Measurements from ENCODE around the gene THAP8. TPM values are rescaled to one million over a fixed set of nuclear protein-coding genes. Genes with fewer than 3 reads are reported as not detected.

The THAP8 gene, protein sequence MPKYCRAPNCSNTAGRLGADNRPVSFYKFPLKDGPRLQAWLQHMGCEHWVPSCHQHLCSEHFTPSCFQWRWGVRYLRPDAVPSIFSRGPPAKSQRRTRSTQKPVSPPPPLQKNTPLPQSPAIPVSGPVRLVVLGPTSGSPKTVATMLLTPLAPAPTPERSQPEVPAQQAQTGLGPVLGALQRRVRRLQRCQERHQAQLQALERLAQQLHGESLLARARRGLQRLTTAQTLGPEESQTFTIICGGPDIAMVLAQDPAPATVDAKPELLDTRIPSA
- total RNA-seq: 1 to 10 TPM; 1.1 to 1.3 TPM

DNA sequence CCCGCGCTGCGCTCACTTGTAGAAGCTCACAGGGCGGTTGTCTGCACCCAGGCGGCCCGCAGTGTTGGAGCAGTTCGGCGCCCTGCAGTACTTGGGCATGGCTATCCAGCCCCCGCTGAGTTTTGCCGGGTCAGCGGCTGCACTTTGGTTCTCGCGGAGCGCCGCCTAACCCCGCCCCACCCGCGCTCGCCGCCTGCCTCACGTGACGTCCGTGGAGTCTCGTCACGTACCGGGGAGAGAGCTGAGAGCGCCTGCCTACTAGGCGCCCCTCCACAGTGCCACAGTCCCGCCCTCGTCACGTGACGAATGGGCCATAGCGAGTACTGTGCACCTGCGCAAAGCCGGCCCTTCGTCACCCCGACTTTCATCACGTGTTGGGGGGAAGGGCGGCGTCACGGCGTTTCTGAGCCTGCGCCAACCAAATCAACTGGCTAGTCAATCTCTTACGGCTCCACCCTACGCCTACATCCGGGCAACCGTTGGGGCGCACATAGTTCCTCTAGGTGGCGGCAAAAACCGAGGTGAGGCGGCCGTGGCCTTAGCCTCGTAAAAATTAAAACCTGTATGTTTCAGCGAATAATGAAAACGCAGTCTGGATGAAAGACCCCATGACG is at the start of gene THAP8:
Gene THAP8 (minus strand): TSS at position 167 of the 614 bp plus-strand sequence. CDS start 68 bp downstream, at position 99.
- peak; percentile 90 to 91 for ATAC-seq (replicated peaks in 1 of 2)
- H3K36me3 Mint-ChIP-seq (ENCODE audit: insufficient read depth in 2 of 2): peaks cover 1 to 7% of the 10 kb centered on the region in 2 donors
- H3K4me1 Mint-ChIP-seq (ENCODE audit: low read depth): peaks cover 35% of the 10 kb centered on the region
- peak within 1 kb of the TSS; percentile 92 to 94 for H3K4me3 Mint-ChIP-seq
- DNase-seq: peak; percentile 99 to 100
- H3K27ac Mint-ChIP-seq: peak within 1 kb of the TSS; percentile 96
- H3K27me3 Mint-ChIP-seq (ENCODE audit: low read depth): no peaks in the 10 kb centered on the region
- no peaks in the 10 kb centered on the region for H3K9me3 Mint-ChIP-seq

GRCh38 chr19:36103040-36103626 is 49.0 kb upstream of the THAP8 start:
- DNase-seq (no peak), ATAC-seq (replicated peaks in 1 of 2) (no peak)
- Mint-ChIP-seq H3K4me1 (ENCODE audit: low read depth) (no peaks in the 10 kb centered on the region), H3K27me3 (ENCODE audit: low read depth) (no peaks in the 10 kb centered on the region), H3K4me3 (no peak overlapping the region), H3K9me3 (no peaks in the 10 kb centered on the region), H3K36me3 (ENCODE audit: insufficient read depth in 2 of 2) (peaks cover 0 to 2% of the 10 kb centered on the region in 2 donors), H3K27ac (no peak overlapping the region)

- Mint-ChIP-seq H3K36me3 (ENCODE audit: insufficient read depth in 2 of 2) (peaks cover 3 to 7% of the 10 kb centered on the region in 2 donors), H3K4me3 (no peak overlapping the region), H3K9me3 (no peaks in the 10 kb centered on the region), H3K4me1 (ENCODE audit: low read depth) (no peaks in the 10 kb centered on the region), H3K27me3 (ENCODE audit: low read depth) (no peaks in the 10 kb centered on the region), H3K27ac (no peak overlapping the region)
- ATAC-seq (replicated peaks in 1 of 2) (no peak), DNase-seq (no peak)
Observed at GRCh38 chr19:36101550-36102327, 47.7 kb upstream of the THAP8 start.

DNA sequence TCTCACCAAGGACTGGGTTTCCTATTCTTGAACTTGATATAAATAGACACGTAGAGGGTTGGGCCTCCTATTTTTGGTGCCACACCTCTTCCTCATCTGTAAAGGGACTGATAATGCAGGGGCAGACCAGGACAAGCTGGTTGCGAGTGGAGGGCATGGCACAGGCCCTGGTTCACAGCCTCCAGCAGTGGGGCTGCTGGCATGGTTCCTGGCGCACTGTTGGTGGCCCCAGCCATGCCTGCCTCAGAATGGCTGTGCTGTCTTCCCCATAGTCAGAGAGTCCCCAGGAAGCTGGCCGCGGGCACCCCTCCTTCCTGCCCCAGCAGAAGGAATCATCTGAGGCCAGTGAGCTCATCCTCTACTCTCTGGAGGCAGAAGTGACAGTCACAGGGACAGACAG is 46.4 kb upstream of the THAP8 start:
- no peaks in the 10 kb centered on the region for H3K27me3 Mint-ChIP-seq (ENCODE audit: low read depth)
- H3K9me3 Mint-ChIP-seq: no peaks in the 10 kb centered on the region
- no peak for ATAC-seq (replicated peaks in 1 of 2)
- no peak overlapping the region for H3K27ac Mint-ChIP-seq
- H3K36me3 Mint-ChIP-seq (ENCODE audit: insufficient read depth in 2 of 2): peaks cover 3 to 8% of the 10 kb centered on the region in 2 donors
- H3K4me1 Mint-ChIP-seq (ENCODE audit: low read depth): no peaks in the 10 kb centered on the region
- H3K4me3 Mint-ChIP-seq: no peak overlapping the region
- DNase-seq: no peak

GRCh38 chr19:36099166-36099785 is 45.2 kb upstream of the THAP8 start:
- ATAC-seq (replicated peaks in 1 of 2) (no peak), DNase-seq (no peak)
- Mint-ChIP-seq H3K27me3 (ENCODE audit: low read depth) (no peaks in the 10 kb centered on the region), H3K36me3 (ENCODE audit: insufficient read depth in 2 of 2) (peaks cover 5 to 8% of the 10 kb centered on the region in 2 donors), H3K4me1 (ENCODE audit: low read depth) (no peaks in the 10 kb centered on the region), H3K9me3 (no peaks in the 10 kb centered on the region), H3K27ac (no peak overlapping the region), H3K4me3 (no peak overlapping the region)

DNA sequence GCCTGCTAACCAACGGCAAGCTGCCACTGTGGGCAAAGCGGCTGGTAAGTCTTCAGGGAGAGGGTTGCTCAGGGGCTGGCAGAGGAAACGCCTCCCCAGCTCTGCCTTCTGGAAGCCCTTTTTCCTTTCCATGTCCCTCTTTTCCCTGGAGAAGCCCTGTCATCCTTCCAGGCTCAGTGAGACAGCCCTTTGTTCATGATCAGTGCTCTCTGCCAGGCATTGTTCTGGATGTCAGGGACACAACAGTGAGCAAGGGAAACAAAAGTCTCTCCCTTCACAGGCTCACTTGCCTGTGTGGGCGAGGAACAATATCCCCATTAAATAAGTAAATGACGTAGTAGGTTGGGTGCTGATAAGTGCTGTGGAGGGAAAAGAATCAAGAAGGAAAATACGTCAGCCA is 43.0 kb upstream of the THAP8 start:
- Mint-ChIP-seq H3K4me1 (ENCODE audit: low read depth) (peaks cover 17% of the 10 kb centered on the region), H3K4me3 (no peak overlapping the region), H3K27me3 (ENCODE audit: low read depth) (no peaks in the 10 kb centered on the region), H3K9me3 (no peaks in the 10 kb centered on the region), H3K27ac (no peak overlapping the region), H3K36me3 (ENCODE audit: insufficient read depth in 2 of 2) (peaks cover 12 to 17% of the 10 kb centered on the region in 2 donors)
- ATAC-seq (replicated peaks in 1 of 2) (no peak), DNase-seq (no peak)

GRCh38 chr19:36093687-36094086 is 39.6 kb upstream of the THAP8 start:
- H3K27me3 Mint-ChIP-seq (ENCODE audit: low read depth): no peaks in the 10 kb centered on the region
- no peak for DNase-seq
- peak overlapping the region in 1 of 2 donors; percentile 21 for H3K4me3 Mint-ChIP-seq
- peaks cover 12 to 17% of the 10 kb centered on the region in 2 donors for H3K36me3 Mint-ChIP-seq (ENCODE audit: insufficient read depth in 2 of 2)
- peak in 1 of 2 donors; percentile 33 for ATAC-seq (replicated peaks in 1 of 2)
- H3K4me1 Mint-ChIP-seq (ENCODE audit: low read depth): peaks cover 17% of the 10 kb centered on the region
- H3K9me3 Mint-ChIP-seq: no peaks in the 10 kb centered on the region
- H3K27ac Mint-ChIP-seq: peak overlapping the region; percentile 18

DNA sequence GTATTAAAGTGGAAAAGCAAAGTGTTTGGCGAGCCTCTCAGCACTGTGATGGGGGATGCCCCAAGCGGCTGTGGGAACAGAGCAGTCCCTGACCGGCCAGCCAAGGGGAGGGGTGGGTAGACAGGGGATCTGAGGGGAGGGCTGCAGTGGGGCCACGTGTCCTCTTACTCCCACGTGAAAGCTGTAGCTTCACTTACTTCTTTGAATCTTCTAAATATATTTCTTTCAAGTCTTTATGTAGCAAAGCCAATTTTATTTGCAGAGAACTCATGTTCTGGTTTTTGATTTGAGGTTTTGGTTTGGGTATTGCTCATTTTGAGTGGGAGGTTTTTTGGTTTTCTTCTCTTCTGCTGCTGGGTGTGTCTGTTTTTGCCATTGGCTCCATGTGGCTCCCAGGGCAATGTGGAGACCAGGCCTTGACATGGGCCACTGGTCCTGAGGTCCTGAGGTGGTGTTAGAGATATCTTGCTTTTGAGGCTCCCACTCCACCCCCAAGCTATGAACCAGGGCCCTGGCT is 39.1 kb upstream of the THAP8 start:
- ATAC-seq (replicated peaks in 1 of 2) (peak; percentile 79 to 87), DNase-seq (peak; percentile 26 to 30)
- H3K27me3 Mint-ChIP-seq (ENCODE audit: low read depth): no peaks in the 10 kb centered on the region
- H3K4me1 Mint-ChIP-seq (ENCODE audit: low read depth): peaks cover 17% of the 10 kb centered on the region
- H3K9me3 Mint-ChIP-seq: no peaks in the 10 kb centered on the region
- H3K4me3 Mint-ChIP-seq: peak overlapping the region; percentile 52 to 69
- peak overlapping the region; percentile 18 for H3K27ac Mint-ChIP-seq
- peaks cover 12 to 15% of the 10 kb centered on the region in 2 donors for H3K36me3 Mint-ChIP-seq (ENCODE audit: insufficient read depth in 2 of 2)

DNA sequence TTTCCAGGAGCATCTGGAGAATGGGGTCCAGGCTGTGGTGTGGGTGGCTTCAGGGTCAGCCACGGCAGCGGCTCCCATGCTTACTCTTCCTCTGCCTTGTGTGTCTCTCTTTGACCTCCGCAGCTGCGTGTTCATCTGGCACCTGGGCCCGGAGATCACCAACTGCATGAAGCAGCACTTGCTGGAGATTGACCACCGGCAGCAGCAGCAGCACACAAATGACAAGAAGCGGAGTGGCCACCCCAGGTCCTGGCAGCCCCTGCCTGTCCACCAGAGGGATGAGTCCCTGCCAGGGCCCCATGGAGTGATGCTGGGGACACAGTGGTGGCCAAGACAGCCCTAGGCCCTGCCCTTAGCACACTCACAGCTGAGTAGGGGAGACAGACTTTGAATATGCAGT is 38.5 kb upstream of the THAP8 start:
- Mint-ChIP-seq H3K9me3 (no peaks in the 10 kb centered on the region), H3K4me3 (peak overlapping the region; percentile 52 to 69), H3K4me1 (ENCODE audit: low read depth) (peaks cover 17% of the 10 kb centered on the region), H3K36me3 (ENCODE audit: insufficient read depth in 2 of 2) (peaks cover 12 to 15% of the 10 kb centered on the region in 2 donors), H3K27me3 (ENCODE audit: low read depth) (no peaks in the 10 kb centered on the region), H3K27ac (peak overlapping the region; percentile 63)
- ATAC-seq (replicated peaks in 1 of 2) (peak; percentile 2 to 8), DNase-seq (no peak)

- H3K4me1 Mint-ChIP-seq (ENCODE audit: low read depth): peaks cover 17% of the 10 kb centered on the region
- no peaks in the 10 kb centered on the region for H3K9me3 Mint-ChIP-seq
- H3K36me3 Mint-ChIP-seq (ENCODE audit: insufficient read depth in 2 of 2): peaks cover 9% of the 10 kb centered on the region in 2 donors
- H3K27ac Mint-ChIP-seq: no peak overlapping the region
- no peak for DNase-seq
- H3K27me3 Mint-ChIP-seq (ENCODE audit: low read depth): no peaks in the 10 kb centered on the region
- H3K4me3 Mint-ChIP-seq: no peak overlapping the region
- no peak for ATAC-seq (replicated peaks in 1 of 2)
Observed at GRCh38 chr19:36090910-36091695, 37.0 kb upstream of the THAP8 start.

DNA sequence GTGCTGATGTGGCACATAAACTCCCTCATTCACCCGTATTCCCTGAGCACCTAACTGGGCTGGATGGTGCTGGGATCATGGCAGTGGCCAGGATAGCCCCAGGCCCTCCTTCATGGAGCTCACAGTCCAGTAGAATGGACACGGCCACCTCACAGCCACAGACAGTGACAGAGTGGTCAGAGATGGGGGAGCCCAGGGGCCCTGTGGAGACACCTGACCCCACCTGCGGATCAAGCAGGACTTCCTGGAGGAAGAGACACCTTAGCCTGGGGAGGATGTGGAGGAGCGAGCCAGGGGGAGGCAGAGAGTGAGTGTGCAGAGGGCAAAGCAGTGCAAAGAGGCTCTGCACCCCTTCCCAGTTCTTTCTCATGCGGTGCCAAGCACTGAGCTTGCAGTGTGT is 35.8 kb upstream of the THAP8 start:
- H3K4me1 Mint-ChIP-seq (ENCODE audit: low read depth): peaks cover 17% of the 10 kb centered on the region
- H3K36me3 Mint-ChIP-seq (ENCODE audit: insufficient read depth in 2 of 2): peaks cover 8 to 11% of the 10 kb centered on the region in 2 donors
- no peak for ATAC-seq (replicated peaks in 1 of 2)
- H3K27me3 Mint-ChIP-seq (ENCODE audit: low read depth): no peaks in the 10 kb centered on the region
- no peaks in the 10 kb centered on the region for H3K9me3 Mint-ChIP-seq
- no peak overlapping the region for H3K4me3 Mint-ChIP-seq
- DNase-seq: no peak
- no peak overlapping the region for H3K27ac Mint-ChIP-seq

- Mint-ChIP-seq H3K4me3 (no peak overlapping the region), H3K9me3 (no peaks in the 10 kb centered on the region), H3K36me3 (ENCODE audit: insufficient read depth in 2 of 2) (peaks cover 3 to 24% of the 10 kb centered on the region in 2 donors), H3K27ac (no peak overlapping the region), H3K4me1 (ENCODE audit: low read depth) (no peaks in the 10 kb centered on the region), H3K27me3 (ENCODE audit: low read depth) (no peaks in the 10 kb centered on the region)
- ATAC-seq (replicated peaks in 1 of 2) (no peak), DNase-seq (no peak)
Observed at GRCh38 chr19:36086326-36086725, 32.2 kb upstream of the THAP8 start.
